Transverse colon (tissue), 3 donors: Measurements from ENCODE around the gene ZSCAN5A.
"Not testable (repeated sequence)": the region's sequence is repeated elsewhere in the genome, so short reads cannot be mapped to it uniquely, and the experiment has no call there.

Experiments used
- CTCF ChIP-seq, 5 experiments: fragments of 200-600 bp in 3 of 5; fragments of 450-650 bp in 2 of 5; sonication (generic) in 3 of 5; IDR thresholded peaks; 1 replicate in 2 of 5; 2 replicates in 3 of 5; pipeline ENCODE4 v1.5.1; 2016 to 2017; ENCODE audit warnings: antibody characterized with exemption in 5 of 5, inconsistent platforms in 3 of 5, mild to moderate bottlenecking in 2 of 5, moderate library complexity in 1 of 5
- EP300 ChIP-seq: sonication (generic); formaldehyde crosslinking; IDR thresholded peaks from one replicate; pipeline ENCODE4 v1.6.1; 2017; ENCODE audit warnings: antibody characterized with exemption, low read depth

GRCh38 chr19:56245764-56246163 lies 68.9 kb downstream of the ZSCAN5A start:
- TF ChIP-seq EP300; CTCF (IDR thresholded peaks at IDR 0.05): not testable (repeated sequence)
